ENCODE measurements around the gene KHK. TPM values are rescaled to one million over a fixed set of nuclear protein-coding genes. Genes with fewer than 3 reads are reported as not detected.

The KHK gene
- total RNA-seq, 1 donor from 2014 or later: 0.85 TPM

DNA sequence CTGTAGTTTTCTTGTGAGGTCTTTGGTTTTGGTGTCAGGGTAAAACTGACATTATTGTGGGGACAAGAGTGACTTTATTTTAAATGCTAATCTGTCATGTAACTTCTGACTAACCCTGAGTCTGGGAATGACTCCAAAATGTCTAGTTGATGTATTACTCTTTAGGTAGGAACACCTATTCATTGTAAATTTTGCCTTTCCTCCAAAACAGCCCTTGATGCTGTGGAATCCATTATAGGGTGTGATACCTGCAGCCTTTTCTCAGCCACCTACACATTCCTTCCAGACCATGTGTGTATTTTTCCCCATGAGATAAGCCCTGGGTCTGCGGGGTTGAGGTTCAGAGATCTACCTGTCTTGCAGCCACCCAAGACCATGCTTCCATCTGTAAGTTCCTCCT is 56.7 kb downstream of the KHK start:
- H3K27me3 ChIP-seq: no peaks in the 10 kb centered on the region
- no peak overlapping the region for H3K4me3 ChIP-seq
- H3K36me3 ChIP-seq: no peaks in the 10 kb centered on the region
- H3K4me1 ChIP-seq: no peaks in the 10 kb centered on the region
- H3K27ac ChIP-seq: no peak overlapping the region
- H3K9me3 ChIP-seq: no peaks in the 10 kb centered on the region
- DNase-seq (ENCODE audit: low spot score in 2 of 2): no peak
- TF ChIP-seq CTCF (IDR thresholded peaks at IDR 0.05): no peak
- intact Hi-C loops (cut with DNase I): no loop called here

DNA sequence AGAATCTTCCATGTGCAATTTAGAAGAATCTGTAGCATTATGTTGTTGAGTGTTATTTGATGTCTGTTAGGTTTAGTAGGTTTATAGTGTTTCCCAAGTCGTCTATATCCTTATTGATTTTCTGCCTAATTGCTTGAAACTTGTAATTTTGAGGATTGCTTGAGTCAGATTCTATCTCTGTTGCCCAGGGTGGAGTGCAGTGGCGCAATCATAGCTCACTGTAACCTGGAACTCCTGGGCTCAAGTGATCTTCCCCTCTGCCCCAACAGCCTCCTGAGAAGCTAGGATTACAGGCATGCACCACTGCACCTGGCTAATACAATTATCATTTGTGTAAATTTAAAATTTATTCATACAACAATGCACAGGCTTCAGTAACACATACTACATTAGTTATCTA is 59.1 kb downstream of the KHK start:
- intact Hi-C loops (cut with DNase I): no loop called here

DNA sequence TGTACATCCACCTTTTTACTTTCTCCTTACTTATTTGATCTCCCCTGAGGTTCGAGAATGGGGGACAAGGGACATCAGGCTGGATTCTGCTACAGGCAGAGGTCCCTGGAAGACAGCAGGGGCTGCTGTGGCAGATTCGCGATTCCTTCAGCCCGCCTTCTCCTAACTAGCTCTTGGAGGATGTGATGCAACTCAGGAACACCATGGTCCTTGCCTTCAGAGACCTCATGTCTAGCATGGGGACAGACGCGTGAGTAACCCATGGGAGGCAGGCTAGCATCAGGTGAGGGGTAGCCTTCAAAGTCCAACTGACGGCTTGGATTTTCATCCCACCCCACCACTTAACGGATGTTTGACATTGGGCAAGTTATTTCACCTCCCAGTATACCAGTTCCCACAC is 61.4 kb downstream of the KHK start:
- H3K9me3 ChIP-seq: no peaks in the 10 kb centered on the region
- no peak for DNase-seq (ENCODE audit: low spot score in 2 of 2)
- no peak for TF ChIP-seq CTCF (IDR thresholded peaks at IDR 0.05)
- no peak overlapping the region for H3K4me3 ChIP-seq
- no peaks in the 10 kb centered on the region for H3K27me3 ChIP-seq
- H3K27ac ChIP-seq: no peak overlapping the region
- H3K4me1 ChIP-seq: no peaks in the 10 kb centered on the region
- intact Hi-C loops (cut with DNase I): no loop called here
- H3K36me3 ChIP-seq: no peaks in the 10 kb centered on the region

More for the DNA sequence above, 59.1 kb downstream of the KHK start:
- TF ChIP-seq CTCF (IDR thresholded peaks at IDR 0.05): no peak
- Histone ChIP-seq H3K4me1 (no peaks in the 10 kb centered on the region), H3K4me3 (no peak overlapping the region), H3K27ac (no peak overlapping the region), H3K36me3 (no peaks in the 10 kb centered on the region), H3K27me3 (no peaks in the 10 kb centered on the region), H3K9me3 (no peaks in the 10 kb centered on the region)
- DNase-seq (ENCODE audit: low spot score in 2 of 2): no peak

- Histone ChIP-seq H3K27ac (no peak within 1 kb of the TSS), H3K27me3 (no peaks in the 10 kb centered on the region), H3K36me3 (no peaks in the 10 kb centered on the region), H3K4me3 (no peak within 1 kb of the TSS), H3K9me3 (no peaks in the 10 kb centered on the region), H3K4me1 (no peaks in the 10 kb centered on the region)
- intact Hi-C loops (cut with DNase I): no loop called here
- no peak for TF ChIP-seq CTCF (IDR thresholded peaks at IDR 0.05)
- no peak for DNase-seq (ENCODE audit: low spot score in 2 of 2)
These were observed 62.3 kb downstream of the KHK start, which contains the start of gene TCF23 for GRCh38 chr2:27148801-27149439. TSS of gene TCF23 (plus strand) at chr2:27149004. CDS start at chr2:27149134, 130 bp downstream.

DNA sequence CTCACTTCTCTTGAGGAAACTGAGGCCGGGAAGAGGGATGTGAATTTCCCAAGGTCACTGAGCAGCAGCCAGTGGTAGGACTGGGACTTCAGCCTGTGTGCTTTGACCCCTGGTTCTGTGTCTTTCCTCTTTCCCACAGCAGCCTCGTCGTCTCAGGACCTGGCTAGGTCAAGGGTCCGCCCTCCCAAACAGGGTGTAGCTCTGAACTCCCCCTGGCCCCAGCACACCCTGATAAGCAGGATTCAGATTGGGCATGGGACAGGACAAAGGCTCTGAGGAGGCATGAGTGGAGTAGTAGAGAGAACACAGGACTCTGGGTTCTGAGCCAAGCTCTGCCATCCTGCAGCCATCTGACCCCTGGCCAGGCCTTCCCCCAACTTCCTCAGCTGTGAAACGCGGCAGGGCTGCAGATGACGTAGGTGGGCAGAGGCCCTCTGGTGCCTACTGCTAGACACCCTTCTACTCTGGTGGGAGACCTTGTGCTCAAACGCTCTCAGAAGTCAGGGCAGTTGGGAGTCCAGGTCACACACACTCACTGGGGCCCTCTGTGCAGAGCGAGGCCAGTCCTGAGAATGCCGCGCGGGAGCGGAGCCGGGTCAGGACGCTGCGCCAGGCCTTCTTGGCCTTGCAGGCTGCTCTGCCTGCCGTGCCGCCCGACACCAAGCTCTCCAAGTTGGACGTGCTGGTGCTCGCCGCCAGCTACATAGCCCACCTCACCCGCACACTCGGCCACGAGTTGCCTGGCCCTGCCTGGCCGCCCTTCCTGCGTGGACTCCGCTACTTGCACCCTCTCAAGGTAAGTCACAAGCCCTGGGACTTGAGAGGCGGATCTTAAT is 63.2 kb downstream of the KHK start:
- no peaks in the 10 kb centered on the region for H3K4me1 ChIP-seq
- DNase-seq (ENCODE audit: low spot score in 2 of 2): no peak
- no peaks in the 10 kb centered on the region for H3K36me3 ChIP-seq
- TF ChIP-seq CTCF (IDR thresholded peaks at IDR 0.05): no peak
- H3K9me3 ChIP-seq: no peaks in the 10 kb centered on the region
- no peak overlapping the region for H3K4me3 ChIP-seq
- H3K27ac ChIP-seq: no peak overlapping the region
- intact Hi-C loops (cut with DNase I): no loop called here
- H3K27me3 ChIP-seq: no peaks in the 10 kb centered on the region

Other genes starting within 250 kb of the KHK start
- not detected for gene DPYSL5, start 238.6 kb upstream of the KHK start, total RNA-seq
- gene MAPRE3, start 116.1 kb upstream of the KHK start, total RNA-seq: 18.9 TPM
- gene TMEM214, start 53.8 kb upstream of the KHK start, total RNA-seq: 74.1 TPM
- 2.1 TPM for gene AGBL5, start 35.1 kb upstream of the KHK start, total RNA-seq
- 158 TPM for gene OST4, start 15.1 kb upstream of the KHK start, total RNA-seq
- 301 TPM for gene EMILIN1, start 8.2 kb upstream of the KHK start, total RNA-seq
- gene CGREF1, start 32.4 kb downstream of the KHK start, total RNA-seq: 3.5 TPM
- gene ABHD1, start 37.0 kb downstream of the KHK start, total RNA-seq: not detected
- 116 TPM for gene PREB, start 47.9 kb downstream of the KHK start, total RNA-seq
- gene PRR30, start 52.6 kb downstream of the KHK start, total RNA-seq: not detected
- not detected for gene TCF23, start 62.2 kb downstream of the KHK start, total RNA-seq
- 284 TPM for gene ATRAID, start 125.3 kb downstream of the KHK start, total RNA-seq
- gene SLC5A6, start 125.5 kb downstream of the KHK start, total RNA-seq: 85.7 TPM
- 63.4 TPM for gene CAD, start 130.6 kb downstream of the KHK start, total RNA-seq
- gene SLC30A3, start 176.3 kb downstream of the KHK start, total RNA-seq: 7.6 TPM
- not detected for gene DNAJC5G, start 188.7 kb downstream of the KHK start, total RNA-seq
- not detected for gene TRIM54, start 195.7 kb downstream of the KHK start, total RNA-seq
- not detected for gene UCN, start 221.7 kb downstream of the KHK start, total RNA-seq
- 239 TPM for gene MPV17, start 236.3 kb downstream of the KHK start, total RNA-seq